GM21619 (cell line): Measurements from ENCODE around the gene DNAJC3.

Experiments used
- ATAC-seq: cut with Tn5 transposase; IDR thresholded peaks from one replicate; pipeline ENCODE4 v1.9.1; 2021; ENCODE audit not compliant: unreplicated experiment

Gene DNAJC3

DNA sequence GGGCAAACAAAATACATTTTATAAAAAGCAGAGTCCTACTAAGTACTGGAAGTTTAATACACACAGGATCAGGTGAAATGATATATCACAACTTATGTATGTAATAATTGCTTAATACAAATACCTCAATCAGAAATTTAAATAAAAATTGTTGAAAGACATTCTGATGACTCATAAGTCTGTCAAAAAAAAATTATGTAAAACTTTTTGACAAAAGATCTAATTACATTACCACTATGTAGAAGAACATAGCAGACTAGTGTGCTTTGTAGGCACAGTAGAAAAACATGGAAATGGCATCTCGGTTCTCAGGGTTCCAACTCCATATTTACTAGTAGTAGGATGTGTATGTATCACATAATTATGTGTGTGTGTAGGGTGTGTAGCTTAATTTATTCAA is 156.2 kb downstream of the DNAJC3 start:
- no peak for ATAC-seq

- ATAC-seq: no peak
Measured at GRCh38 chr13:95833719-95834118, 156.8 kb downstream of the DNAJC3 start.

DNA sequence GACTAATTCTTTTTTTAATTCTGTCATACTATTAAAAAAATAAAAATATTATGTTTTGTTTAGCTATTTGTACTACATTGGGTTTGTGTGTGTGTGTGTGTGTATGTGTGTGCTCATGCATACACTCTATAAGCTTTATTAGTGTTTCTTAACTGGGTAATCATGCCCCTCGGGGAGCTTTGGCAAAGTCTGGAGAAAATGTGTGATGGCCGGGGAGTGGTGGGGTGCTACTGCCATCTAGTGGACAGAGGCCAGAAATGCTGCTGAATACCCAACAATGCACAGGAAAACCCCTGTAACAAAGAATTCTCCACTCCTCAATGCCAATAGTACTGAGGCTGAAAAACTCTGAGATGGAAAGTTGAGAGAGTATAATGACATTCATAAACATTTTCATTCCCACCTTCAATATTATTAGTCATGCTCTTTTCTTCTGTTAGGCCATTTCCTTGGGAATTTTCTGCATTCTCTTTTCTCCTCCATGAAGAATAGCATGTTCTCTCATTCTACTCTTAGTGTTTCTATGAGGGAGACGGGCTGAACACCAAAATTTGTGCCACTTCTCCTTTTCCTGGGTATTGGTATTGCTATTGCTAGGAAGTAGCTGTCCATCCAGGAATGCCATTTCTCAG is 157.3 kb downstream of the DNAJC3 start:
- peak; percentile 88 for ATAC-seq

GRCh38 chr13:95841894-95842293 is 165.0 kb downstream of the DNAJC3 start:
- ATAC-seq: no peak

GRCh38 chr13:95842898-95843297 is 166.0 kb downstream of the DNAJC3 start:
- ATAC-seq: no peak
